HEK293 (cell line): Measurements from ENCODE around the gene ANKFN1.

Source experiments
- CTCF ChIA-PET: fragments of 350-600 bp; formaldehyde crosslinking; extraction: SDS; loops from one replicate; lab custom pipeline; 2021; ENCODE audit warnings: antibody characterized with exemption; lab: Yijun Ruan, JAX
- POLR2A ChIA-PET: fragments of 300-600 bp; formaldehyde crosslinking; extraction: SDS; loops from one replicate; lab custom pipeline; 2020; ENCODE audit warnings: antibody characterized with exemption, inconsistent platforms; lab: Yijun Ruan, JAX
- H3K27ac ChIP-seq: fragments of 200-500 bp; sonication (Bioruptor generic); 2 replicates; pipeline ENCODE4 v1.5.1; 2014; ENCODE audit warnings: low read depth, low read length, control low read depth, inconsistent platforms; ENCODE audit errors: extremely low read depth
- H3K36me3 ChIP-seq, 2 experiments: fragments of 200-500 bp in 1 of 2; sonication (Bioruptor generic) in 1 of 2; 1 replicate in 1 of 2; 2 replicates in 1 of 2; pipeline ENCODE4 v1.5.1; 2014 to 2017; ENCODE audit warnings: inconsistent platforms in 2 of 2, low read length in 2 of 2; ENCODE audit not compliant: control insufficient read depth in 2 of 2, insufficient read depth in 1 of 2
- H3K4me1 ChIP-seq: fragments of 200-500 bp; sonication (Bioruptor generic); 2 replicates; pipeline ENCODE4 v1.5.1; 2014; ENCODE audit warnings: mild to moderate bottlenecking, low read length, inconsistent platforms; ENCODE audit not compliant: control insufficient read depth, insufficient read depth
- H3K4me3 ChIP-seq: 2 replicates; pipeline ENCODE4 v1.5.1; 2011; ENCODE audit warnings: low read depth, mild to moderate bottlenecking, control low read depth, low read length, moderate library complexity
- H3K9me3 ChIP-seq: fragments of 200-500 bp; sonication (Bioruptor generic); 2 replicates; pipeline ENCODE4 v1.5.1; 2014; ENCODE audit warnings: low read depth, low read length, inconsistent platforms; ENCODE audit not compliant: control insufficient read depth, insufficient read depth
- HOXC10 ChIP-seq: sonication (generic); formaldehyde crosslinking; IDR thresholded peaks from 2 replicates; pipeline ENCODE4 v1.8.1; 2023; ENCODE audit warnings: mild to moderate bottlenecking, missing genetic modification reagents
- HOXD13 ChIP-seq: sonication (generic); formaldehyde crosslinking; IDR thresholded peaks from 2 replicates; pipeline ENCODE4 v1.8.0; 2022; ENCODE audit warnings: missing genetic modification reagents, borderline replicate concordance
- KLF16 ChIP-seq: fragments of 450-650 bp; formaldehyde crosslinking; IDR thresholded peaks from 2 replicates; pipeline ENCODE4 v1.5.1; 2017; ENCODE audit warnings: missing biosample characterization, missing genetic modification characterization
- OVOL3 ChIP-seq: fragments of 450-650 bp; formaldehyde crosslinking; IDR thresholded peaks from 2 replicates; pipeline ENCODE4 v1.5.1; 2016; ENCODE audit warnings: missing biosample characterization, missing genetic modification characterization
- SALL2 ChIP-seq: fragments of 450-650 bp; formaldehyde crosslinking; IDR thresholded peaks from 2 replicates; pipeline ENCODE4 v1.5.0; 2017; ENCODE audit warnings: missing biosample characterization, mild to moderate bottlenecking, missing genetic modification characterization, borderline replicate concordance
- ZBTB1 ChIP-seq: fragments of 450-650 bp; formaldehyde crosslinking; IDR thresholded peaks from 2 replicates; pipeline ENCODE4 v1.5.1; 2016; ENCODE audit warnings: missing biosample characterization, missing genetic modification characterization
- ZBTB17 ChIP-seq: fragments of 450-650 bp; formaldehyde crosslinking; IDR thresholded peaks from 2 replicates; pipeline ENCODE4 v1.5.1; 2016; ENCODE audit warnings: missing biosample characterization, missing genetic modification characterization
- ZFP41 ChIP-seq: fragments of 450-650 bp; formaldehyde crosslinking; IDR thresholded peaks from 2 replicates; pipeline ENCODE4 v1.5.1; 2016; ENCODE audit warnings: missing biosample characterization, missing genetic modification characterization, borderline replicate concordance
- ZNF114 ChIP-seq: fragments of 450-650 bp; formaldehyde crosslinking; IDR thresholded peaks from 2 replicates; pipeline ENCODE4 v1.5.0; 2017; ENCODE audit warnings: missing biosample characterization, missing genetic modification characterization
- ZNF169 ChIP-seq: fragments of 450-650 bp; formaldehyde crosslinking; IDR thresholded peaks from 2 replicates; pipeline ENCODE4 v1.5.1; 2016; ENCODE audit warnings: missing biosample characterization, missing genetic modification characterization
- ZNF223 ChIP-seq: fragments of 450-650 bp; formaldehyde crosslinking; IDR thresholded peaks from 2 replicates; pipeline ENCODE4 v1.5.1; 2016; ENCODE audit warnings: missing biosample characterization, missing genetic modification characterization
- ZNF280C ChIP-seq: fragments of 450-650 bp; formaldehyde crosslinking; IDR thresholded peaks from 2 replicates; pipeline ENCODE4 v1.5.1; 2016; ENCODE audit warnings: missing biosample characterization, missing genetic modification characterization
- ZNF335 ChIP-seq: fragments of 450-650 bp; formaldehyde crosslinking; conservative IDR thresholded peaks from 2 replicates; pipeline ENCODE4 v1.5.1; 2016; ENCODE audit warnings: missing biosample characterization, missing genetic modification characterization
- ZNF350 ChIP-seq: fragments of 450-650 bp; formaldehyde crosslinking; IDR thresholded peaks from 2 replicates; pipeline ENCODE4 v1.5.0; 2017; ENCODE audit warnings: missing biosample characterization, mild to moderate bottlenecking, missing genetic modification characterization
- ZNF366 ChIP-seq: fragments of 450-650 bp; formaldehyde crosslinking; conservative IDR thresholded peaks from 2 replicates; pipeline ENCODE4 v1.5.1; 2016; ENCODE audit warnings: missing biosample characterization, missing genetic modification characterization
- ZNF449 ChIP-seq: fragments of 450-650 bp; formaldehyde crosslinking; IDR thresholded peaks from 2 replicates; pipeline ENCODE4 v1.5.1; 2017; ENCODE audit warnings: missing biosample characterization, mild to moderate bottlenecking, missing genetic modification characterization, moderate library complexity
- ZNF488 ChIP-seq: fragments of 450-650 bp; formaldehyde crosslinking; IDR thresholded peaks from 2 replicates; pipeline ENCODE4 v1.5.1; 2016; ENCODE audit warnings: missing biosample characterization, missing genetic modification characterization
- ZNF514 ChIP-seq: fragments of 450-650 bp; formaldehyde crosslinking; IDR thresholded peaks from 2 replicates; pipeline ENCODE4 v1.5.1; 2016; ENCODE audit warnings: missing biosample characterization, missing genetic modification characterization
- ZNF529 ChIP-seq: fragments of 450-650 bp; formaldehyde crosslinking; IDR thresholded peaks from 2 replicates; pipeline ENCODE4 v1.5.1; 2017; ENCODE audit warnings: missing genetic modification characterization, missing biosample characterization; ENCODE audit not compliant: insufficient replicate concordance
- ZNF530 ChIP-seq: fragments of 450-650 bp; formaldehyde crosslinking; IDR thresholded peaks from 2 replicates; pipeline ENCODE4 v1.5.1; 2016; ENCODE audit warnings: low read depth, missing biosample characterization, missing genetic modification characterization
- ZNF555 ChIP-seq: fragments of 450-650 bp; formaldehyde crosslinking; conservative IDR thresholded peaks from 2 replicates; pipeline ENCODE4 v1.5.1; 2017; ENCODE audit warnings: missing biosample characterization, mild to moderate bottlenecking, missing genetic modification characterization, inconsistent platforms
- ZNF629 ChIP-seq: fragments of 450-650 bp; formaldehyde crosslinking; IDR thresholded peaks from 2 replicates; pipeline ENCODE4 v1.5.1; 2017; ENCODE audit warnings: missing biosample characterization, missing genetic modification characterization
- ZNF639 ChIP-seq: fragments of 450-650 bp; formaldehyde crosslinking; IDR thresholded peaks from 2 replicates; pipeline ENCODE4 v1.5.1; 2016; ENCODE audit warnings: missing biosample characterization, missing genetic modification characterization
- ZNF670 ChIP-seq: fragments of 450-650 bp; formaldehyde crosslinking; IDR thresholded peaks from 2 replicates; pipeline ENCODE4 v1.5.1; 2016; ENCODE audit warnings: missing biosample characterization, missing genetic modification characterization, low read depth
- ZNF747 ChIP-seq: fragments of 450-650 bp; formaldehyde crosslinking; IDR thresholded peaks from 2 replicates; pipeline ENCODE4 v1.5.1; 2016; ENCODE audit warnings: missing biosample characterization, missing genetic modification characterization
- ZNF792 ChIP-seq: fragments of 450-650 bp; formaldehyde crosslinking; IDR thresholded peaks from 2 replicates; pipeline ENCODE4 v1.5.1; 2016; ENCODE audit warnings: missing biosample characterization, missing genetic modification characterization
- ZSCAN18 ChIP-seq: fragments of 450-650 bp; formaldehyde crosslinking; IDR thresholded peaks from 2 replicates; pipeline ENCODE4 v1.5.1; 2016; ENCODE audit warnings: missing biosample characterization, missing genetic modification characterization
- ZSCAN30 ChIP-seq: fragments of 450-650 bp; IDR thresholded peaks from 2 replicates; pipeline ENCODE4 v1.5.1; 2018; ENCODE audit warnings: missing biosample characterization, mild to moderate bottlenecking, missing genetic modification characterization, moderate library complexity

Gene ANKFN1

GRCh38 chr17:56167491-56167890 is 14.2 kb downstream of the ANKFN1 start (continued):
- TF ChIP-seq ZSCAN18 (tag by site-specific recombination) (no peak), ZNF335 (tag by site-specific recombination) (no peak), ZNF670 (tag by site-specific recombination) (no peak), ZNF350 (no peak), ZNF114 (tag by site-specific recombination) (no peak), ZNF555 (tag by site-specific recombination) (no peak), OVOL3 (tag by site-specific recombination) (no peak), ZNF449 (tag by site-specific recombination) (no peak), ZNF169 (no peak)
- TF ChIP-seq, all 188 proteins: peak for 0

- H3K4me1 ChIP-seq, result no peaks in the 10 kb centered on the region
- H3K9me3 ChIP-seq, result no peaks in the 10 kb centered on the region
- H3K27ac ChIP-seq, result no peak overlapping the region
- no peak overlapping the region for H3K4me3 ChIP-seq
- H3K36me3 ChIP-seq, result no peaks in the 10 kb centered on the region
- ChIA-PET POLR2A (no interaction called here), CTCF (no interaction called here)
- no peak for TF ChIP-seq ZNF514
- TF ChIP-seq HOXC10 (CRISPR knock-in tag), result no peak
- TF ChIP-seq ZNF280C (tag by site-specific recombination), result no peak
- TF ChIP-seq ZNF792 (tag by site-specific recombination), result no peak
- no peak for TF ChIP-seq ZSCAN30 (tag by site-specific recombination)
- no peak for TF ChIP-seq ZNF366 (tag by site-specific recombination)
- no peak for TF ChIP-seq ZBTB1 (tag by site-specific recombination)
- TF ChIP-seq, all 188 proteins: peak for 0
These were observed 16.3 kb downstream of the ANKFN1 start for GRCh38 chr17:56169621-56170020.

GRCh38 chr17:56171186-56171959 is 18.1 kb downstream of the ANKFN1 start:
- ChIA-PET CTCF (no interaction called here), POLR2A (no interaction called here)
- no peak overlapping the region for H3K27ac ChIP-seq
- H3K4me3 ChIP-seq, result no peak overlapping the region
- no peaks in the 10 kb centered on the region for H3K4me1 ChIP-seq
- H3K9me3 ChIP-seq, result no peaks in the 10 kb centered on the region
- H3K36me3 ChIP-seq, result no peaks in the 10 kb centered on the region
- TF ChIP-seq KLF16 (tag by site-specific recombination), result no peak
- TF ChIP-seq ZNF514, result no peak
- no peak for TF ChIP-seq HOXD13 (CRISPR knock-in tag)
- no peak for TF ChIP-seq ZNF629
- no peak for TF ChIP-seq ZNF223 (tag by site-specific recombination)
- TF ChIP-seq ZNF530 (tag by site-specific recombination), result no peak
- no peak for TF ChIP-seq ZNF488 (tag by site-specific recombination)
- TF ChIP-seq ZFP41 (tag by site-specific recombination), result no peak
- TF ChIP-seq ZNF639 (tag by site-specific recombination), result no peak
- TF ChIP-seq ZBTB17 (tag by site-specific recombination), result no peak
- TF ChIP-seq ZNF529 (tag by site-specific recombination), result no peak
- no peak for TF ChIP-seq ZNF747
- no peak for TF ChIP-seq SALL2 (tag by site-specific recombination)
